GM19238 (cell line): Measurements from ENCODE around the gene PRKCZ.

Experiments
- DNase-seq: peaks from one replicate; pipeline ENCODE4 v3.0.0; 2011; ENCODE audit warnings: low spot score; ENCODE audit not compliant: insufficient read length

PRKCZ gene

DNA sequence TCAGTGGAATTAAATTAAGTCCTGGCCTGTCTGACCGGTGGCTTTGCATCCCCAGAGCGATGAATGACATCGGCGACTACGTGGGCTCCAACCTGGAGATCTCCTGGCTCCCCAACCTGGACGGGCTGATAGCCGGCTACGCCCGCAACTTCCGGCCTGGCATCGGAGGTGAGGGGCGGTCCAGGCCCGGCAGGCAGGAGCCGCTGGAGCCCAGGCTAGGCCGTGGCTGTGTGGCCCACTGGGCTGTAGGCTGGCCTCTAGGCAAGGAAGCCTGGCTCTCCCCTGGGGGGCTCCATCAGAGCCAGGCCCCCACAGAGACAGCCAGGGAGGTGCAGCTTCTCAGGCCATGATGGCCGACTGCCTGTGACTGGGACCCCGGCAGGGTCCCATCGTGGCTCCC lies 25.3 kb upstream of the PRKCZ start:
- no peak for DNase-seq

DNA sequence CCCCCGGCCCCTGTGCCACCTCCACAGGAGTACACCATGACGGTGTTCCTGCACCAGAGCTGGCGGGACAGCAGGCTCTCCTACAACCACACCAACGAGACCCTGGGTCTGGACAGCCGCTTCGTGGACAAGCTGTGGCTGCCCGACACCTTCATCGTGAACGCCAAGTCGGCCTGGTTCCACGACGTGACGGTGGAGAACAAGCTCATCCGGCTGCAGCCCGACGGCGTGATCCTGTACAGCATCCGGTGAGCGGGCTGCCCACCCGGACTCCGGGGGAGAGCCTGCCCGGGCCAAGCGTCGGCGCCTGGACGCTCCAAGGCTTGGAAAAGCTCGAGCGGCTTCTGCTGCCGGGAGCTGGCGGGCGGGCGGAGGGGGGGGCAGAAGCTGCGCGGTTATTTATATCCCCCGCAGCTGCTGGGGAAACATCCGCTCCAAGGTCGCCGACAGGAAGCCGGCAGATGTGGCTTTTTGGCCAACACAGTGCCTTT lies 24.7 kb upstream of the PRKCZ start:
- no peak for DNase-seq

DNA sequence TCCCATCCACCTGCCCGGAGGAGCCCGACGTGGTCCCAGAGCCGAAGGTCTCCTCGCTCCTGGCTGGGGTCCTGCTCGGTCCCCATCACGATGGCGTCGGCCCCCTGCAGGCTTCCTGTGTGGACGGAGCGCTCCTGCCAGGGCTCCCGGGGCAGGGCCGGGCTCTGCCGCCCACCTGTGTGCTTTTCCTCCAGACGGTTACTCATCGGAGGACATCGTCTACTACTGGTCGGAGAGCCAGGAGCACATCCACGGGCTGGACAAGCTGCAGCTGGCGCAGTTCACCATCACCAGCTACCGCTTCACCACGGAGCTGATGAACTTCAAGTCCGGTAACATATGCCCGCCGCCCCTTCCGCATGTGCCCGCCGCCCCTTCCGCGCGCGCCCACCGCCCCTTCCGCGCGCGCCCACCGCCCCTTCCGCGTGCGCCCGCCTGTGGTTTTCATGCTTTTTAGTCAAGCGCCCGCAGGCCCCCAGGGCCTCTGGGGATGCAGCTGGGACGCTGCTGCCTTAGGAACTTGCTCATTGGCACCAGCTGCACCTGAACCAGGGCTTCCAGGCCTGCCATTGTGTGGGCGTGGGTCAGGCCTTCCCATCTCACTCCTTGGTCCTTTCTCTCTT lies 22.1 kb upstream of the PRKCZ start:
- no peak for DNase-seq

DNA sequence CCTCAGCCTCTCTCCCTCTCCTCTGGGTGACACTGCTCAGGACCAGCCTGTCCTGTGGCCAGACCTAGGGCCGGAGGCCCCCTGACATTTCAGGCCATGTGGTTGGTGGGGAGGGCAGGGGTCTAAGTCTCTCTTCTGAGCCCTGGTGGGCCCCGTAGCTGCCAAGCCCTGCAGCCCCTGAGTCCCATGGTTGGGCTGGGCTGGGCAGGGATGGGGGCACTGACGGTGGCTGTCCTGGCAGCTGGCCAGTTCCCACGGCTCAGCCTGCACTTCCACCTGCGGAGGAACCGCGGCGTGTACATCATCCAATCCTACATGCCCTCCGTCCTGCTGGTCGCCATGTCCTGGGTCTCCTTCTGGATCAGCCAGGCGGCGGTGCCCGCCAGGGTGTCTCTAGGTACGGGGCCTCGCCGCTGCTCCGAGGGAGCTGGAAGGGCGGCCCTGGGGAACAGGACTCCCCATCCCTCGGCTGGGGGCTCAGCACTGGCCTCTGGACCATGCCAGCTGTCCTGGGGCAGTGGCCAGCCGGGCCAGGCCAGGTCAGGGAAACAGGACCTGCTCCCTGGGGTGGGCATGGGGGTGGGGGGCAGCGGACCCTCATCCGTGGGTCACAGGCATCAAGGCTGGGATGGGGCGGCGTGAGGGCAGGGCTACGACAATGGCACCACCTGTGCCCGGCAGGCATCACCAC lies 21.2 kb upstream of the PRKCZ start:
- no peak for DNase-seq

DNA sequence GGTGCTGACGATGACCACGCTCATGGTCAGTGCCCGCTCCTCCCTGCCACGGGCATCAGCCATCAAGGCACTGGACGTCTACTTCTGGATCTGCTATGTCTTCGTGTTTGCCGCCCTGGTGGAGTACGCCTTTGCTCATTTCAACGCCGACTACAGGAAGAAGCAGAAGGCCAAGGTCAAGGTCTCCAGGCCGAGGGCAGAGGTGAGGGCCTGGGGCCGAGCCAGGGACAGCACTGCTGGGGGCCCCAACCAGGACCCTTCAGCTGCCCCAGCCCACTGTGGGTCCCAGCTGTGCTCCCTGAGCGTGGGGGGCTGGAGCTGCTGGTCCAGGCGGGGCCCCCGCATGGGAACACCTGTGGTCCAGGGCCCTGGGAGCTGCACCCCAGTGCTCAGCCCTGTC lies 20.6 kb upstream of the PRKCZ start:
- no peak for DNase-seq

DNA sequence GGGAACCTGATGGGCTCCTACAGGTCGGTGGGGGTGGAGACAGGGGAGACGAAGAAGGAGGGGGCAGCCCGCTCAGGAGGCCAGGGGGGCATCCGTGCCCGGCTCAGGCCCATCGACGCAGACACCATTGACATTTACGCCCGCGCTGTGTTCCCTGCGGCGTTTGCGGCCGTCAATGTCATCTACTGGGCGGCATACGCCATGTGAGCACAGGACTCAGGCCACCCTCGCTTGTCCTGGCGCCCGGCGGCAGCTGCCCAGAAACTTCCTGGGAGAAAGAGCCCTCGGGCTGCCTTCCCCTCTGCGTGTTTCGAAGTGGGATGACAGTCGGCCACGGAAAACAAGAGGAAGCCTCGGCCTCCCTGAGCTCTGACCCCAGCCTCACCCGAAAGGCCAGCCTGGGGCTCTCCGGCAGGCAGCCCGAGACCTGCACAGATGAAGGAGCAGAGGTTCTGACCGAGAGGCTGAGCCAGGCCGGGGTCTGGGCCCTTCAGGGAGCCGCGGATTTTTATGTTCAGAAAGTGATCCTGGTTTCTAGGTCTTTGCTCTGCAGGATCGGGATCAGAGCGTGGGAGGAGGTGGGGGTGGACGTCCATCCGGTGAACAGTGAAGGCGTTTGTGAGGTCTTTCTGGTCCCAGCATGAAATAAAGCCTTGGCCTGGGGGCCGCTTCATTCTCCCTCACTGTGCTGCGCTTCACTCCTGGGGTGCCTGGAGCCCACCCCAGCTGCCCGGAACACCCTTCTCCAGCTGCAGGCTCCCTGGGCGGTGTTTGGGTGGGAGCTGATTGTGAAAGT lies 19.9 kb upstream of the PRKCZ start:
- no peak for DNase-seq

DNA sequence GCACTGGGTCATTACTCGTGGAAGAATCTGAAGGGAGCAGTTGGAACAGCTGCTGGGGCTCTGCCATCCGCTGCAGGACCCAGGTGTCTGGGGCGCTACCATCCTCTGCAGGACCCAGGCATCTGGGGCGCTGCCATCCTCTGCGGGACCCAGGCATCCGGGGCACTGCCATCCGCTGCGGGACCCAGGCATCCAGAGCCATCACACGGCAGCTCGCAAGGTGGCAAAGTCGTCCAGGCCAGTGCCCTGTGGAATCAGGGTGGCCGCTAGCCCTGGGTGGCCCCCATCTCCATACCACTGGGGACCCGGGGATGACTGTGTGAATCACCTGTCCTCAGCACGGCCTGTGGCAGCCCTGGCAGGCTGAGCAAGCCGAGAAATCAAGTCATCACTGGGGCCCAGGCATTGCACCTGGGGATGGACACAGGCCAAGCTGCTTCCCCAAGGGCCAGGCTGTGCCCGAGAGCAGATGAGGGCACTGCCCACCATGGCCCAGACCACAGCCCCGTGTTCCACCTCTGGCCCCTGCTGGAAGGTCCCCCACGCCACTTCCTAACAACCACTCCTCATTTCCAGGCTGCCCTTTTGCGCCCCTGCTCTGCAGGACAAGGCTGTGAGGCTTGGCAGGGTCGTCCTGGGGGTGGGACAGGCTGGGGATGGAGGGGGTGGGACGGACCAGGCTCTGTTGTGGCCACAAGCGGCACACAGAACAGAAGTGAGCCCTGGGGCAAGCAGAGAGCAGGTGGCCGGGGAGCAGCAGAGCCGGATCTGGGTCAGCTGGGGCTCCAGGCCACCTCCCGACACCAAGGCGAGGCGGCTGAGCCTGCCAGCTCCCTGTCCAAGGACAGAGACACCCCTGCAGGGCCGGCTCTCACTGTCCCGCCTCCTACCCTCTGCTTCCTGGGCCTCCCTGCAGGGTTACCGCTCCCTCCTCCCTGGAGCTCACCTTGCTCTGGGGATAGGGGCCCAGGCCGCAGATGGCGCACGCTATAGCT lies 18.4 kb upstream of the PRKCZ start:
- no peak for DNase-seq

DNA sequence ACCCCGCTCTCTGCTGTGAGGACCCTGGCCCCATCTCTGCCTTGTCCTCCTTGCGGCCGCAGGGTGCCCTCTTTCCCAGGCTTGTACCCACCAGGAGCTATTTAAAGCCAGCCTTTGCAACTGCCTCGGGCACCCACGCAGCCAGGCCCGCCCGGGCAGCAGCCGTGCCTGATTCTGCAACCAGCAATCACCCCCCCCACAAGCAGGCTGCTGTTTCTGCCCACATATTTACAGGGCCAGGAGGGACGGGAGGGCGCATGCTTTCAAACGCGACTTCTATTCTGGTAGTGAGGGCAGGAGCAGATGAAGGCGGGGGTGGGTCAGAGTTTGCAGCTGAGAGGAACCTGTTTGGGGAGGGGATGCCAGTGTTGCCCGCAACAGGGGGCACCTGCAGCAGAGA lies 17.5 kb upstream of the PRKCZ start:
- DNase-seq = no peak

DNA sequence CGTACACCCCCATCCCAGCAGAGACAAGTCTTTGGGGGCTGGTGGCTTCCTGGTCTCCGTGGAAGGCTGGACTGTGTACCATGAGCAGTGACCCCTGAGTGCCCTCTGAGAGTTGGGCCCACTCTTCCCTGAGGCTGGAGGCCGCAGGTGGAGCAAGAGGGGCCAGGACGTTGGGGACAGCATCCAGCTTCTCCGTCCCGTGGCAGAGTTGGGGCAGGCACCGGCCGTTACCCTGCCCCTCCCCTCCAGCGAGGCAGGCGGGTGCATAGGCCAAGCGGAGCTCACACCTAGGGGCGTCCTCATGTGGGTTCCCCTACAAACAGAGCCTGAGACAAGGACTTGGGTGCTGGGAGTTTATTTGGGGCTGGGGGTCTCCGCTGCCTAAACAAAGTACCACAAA lies 17.0 kb upstream of the PRKCZ start:
- DNase-seq = no peak

DNA sequence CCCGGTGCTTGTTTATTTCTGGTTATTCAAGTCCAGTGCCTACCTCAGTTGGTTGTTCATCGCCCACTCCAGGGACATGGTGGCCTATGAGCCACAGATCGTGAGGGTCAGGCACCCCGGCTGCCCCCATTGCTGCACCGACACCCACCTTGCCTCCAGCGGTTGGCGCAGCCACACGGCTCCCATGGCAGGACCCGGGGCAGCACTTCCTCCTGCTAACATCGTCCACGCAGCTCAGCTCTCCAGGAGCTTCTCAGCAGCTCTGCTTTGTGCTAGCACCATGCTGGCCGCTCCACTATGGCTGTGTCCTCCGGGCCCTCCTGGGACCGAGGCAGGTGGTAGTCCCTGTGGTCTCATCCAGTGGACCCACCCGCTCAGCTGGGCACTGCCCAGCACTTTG lies 13.9 kb upstream of the PRKCZ start:
- DNase-seq = no peak

DNA sequence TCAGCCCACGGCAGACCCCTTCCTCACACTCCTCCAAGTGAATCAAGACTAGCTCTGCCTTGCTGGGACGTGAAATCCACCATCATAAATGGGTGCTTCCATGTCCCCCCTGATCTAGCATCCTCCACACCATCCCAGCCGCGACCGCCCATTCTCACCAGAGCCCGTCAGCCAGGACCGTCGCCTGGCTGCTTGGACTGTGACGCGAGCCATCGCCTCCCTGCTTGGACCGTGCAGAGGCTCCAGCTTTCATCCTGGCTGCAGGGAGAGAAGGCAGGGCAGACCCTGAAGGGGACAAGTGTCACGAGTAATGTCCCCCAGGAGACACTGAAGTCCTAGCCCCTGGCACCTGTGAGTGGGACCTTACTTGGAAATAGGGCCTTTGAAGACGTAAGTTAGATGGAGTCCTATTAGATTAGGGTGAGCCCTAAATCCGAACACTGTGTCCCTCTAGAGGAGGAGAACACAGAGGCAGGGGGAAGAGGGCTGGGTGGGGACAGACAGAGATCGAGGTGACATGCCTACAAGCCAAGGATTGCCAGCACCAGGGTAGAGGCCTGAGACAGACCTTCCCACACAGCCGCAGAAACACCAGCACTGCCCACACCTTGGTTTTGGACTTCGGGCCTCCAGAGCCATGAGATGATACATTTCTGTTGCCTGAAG lies 12.8 kb upstream of the PRKCZ start:
- DNase-seq = no peak

DNA sequence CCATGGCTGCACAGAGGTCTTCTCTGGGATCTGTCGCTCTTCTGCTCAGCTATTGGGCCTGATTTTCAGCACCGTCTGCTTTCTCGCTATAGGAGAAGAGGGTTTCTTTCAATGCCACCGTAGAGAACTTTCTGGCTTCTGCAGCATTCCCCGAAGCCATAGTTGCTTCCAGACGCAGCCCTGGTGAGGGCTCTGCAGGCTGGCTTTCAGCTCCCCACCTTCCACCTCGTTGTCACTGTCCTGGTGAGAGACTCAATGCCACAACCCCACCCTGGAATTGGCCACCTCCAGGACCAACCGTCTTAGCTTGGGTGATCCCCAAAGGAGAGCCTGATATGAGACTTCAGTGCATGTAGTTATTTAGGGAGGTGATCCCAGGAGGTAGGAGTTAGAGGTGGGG lies 12.0 kb upstream of the PRKCZ start:
- no peak for DNase-seq

DNA sequence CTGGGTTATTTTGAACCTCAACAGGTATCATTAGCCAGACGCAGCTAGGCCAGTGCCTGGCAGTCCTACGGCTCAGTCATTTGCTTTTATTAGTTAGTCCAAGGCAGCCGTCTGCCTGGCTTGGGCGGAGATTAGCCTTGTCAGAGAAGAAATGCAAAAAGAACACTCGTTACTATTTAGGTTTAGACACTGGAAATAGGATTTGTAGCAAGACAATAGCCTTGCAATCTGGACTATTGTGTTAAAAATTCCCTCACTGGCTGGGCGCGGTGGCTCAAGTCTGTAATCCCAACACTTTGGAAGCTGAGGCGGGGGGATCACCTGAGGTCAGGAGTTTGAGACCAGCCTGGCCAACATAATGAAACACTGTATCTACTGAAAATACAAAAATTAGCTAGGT lies 11.0 kb upstream of the PRKCZ start:
- no peak for DNase-seq

DNA sequence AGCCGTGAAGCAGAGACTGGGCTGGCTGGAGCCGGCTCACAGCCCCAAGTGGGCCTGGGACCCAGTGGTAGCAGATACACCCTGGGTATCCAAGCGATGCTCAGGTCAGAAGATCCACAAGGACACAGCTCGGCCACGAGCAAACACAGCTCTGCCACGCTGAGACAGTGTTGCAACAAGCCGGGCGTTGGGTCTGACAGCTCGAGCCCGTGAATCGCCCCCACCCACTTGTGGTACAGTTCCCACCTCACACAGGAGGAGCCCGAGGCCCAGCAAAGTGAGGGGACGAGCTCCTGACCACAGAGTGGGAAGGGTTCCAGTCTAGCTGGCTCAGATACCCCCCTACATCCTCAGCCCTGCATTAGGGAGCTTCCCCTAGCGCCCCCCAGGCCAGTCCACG lies 8.9 kb upstream of the PRKCZ start:
- DNase-seq = no peak

DNA sequence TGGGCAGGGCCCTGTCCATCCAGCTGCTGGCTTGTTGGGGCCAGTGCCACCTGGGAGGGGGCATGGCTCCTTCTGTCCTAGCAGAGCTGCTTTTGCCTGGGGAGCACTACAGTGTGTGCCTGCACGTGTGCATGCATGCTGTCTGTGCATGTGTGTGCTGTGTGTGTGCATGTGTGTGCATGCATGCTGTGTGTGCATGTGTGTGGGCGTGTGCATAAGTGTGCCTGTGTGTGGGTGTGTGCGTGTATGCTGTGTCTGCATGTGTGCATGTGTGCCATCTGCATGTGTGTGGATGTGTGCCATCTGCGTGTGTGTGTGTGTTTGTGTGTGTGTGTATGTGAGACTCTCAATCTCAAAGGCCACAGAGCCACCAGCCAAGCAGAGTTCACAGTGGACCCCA lies 8.3 kb upstream of the PRKCZ start:
- no peak for DNase-seq

DNA sequence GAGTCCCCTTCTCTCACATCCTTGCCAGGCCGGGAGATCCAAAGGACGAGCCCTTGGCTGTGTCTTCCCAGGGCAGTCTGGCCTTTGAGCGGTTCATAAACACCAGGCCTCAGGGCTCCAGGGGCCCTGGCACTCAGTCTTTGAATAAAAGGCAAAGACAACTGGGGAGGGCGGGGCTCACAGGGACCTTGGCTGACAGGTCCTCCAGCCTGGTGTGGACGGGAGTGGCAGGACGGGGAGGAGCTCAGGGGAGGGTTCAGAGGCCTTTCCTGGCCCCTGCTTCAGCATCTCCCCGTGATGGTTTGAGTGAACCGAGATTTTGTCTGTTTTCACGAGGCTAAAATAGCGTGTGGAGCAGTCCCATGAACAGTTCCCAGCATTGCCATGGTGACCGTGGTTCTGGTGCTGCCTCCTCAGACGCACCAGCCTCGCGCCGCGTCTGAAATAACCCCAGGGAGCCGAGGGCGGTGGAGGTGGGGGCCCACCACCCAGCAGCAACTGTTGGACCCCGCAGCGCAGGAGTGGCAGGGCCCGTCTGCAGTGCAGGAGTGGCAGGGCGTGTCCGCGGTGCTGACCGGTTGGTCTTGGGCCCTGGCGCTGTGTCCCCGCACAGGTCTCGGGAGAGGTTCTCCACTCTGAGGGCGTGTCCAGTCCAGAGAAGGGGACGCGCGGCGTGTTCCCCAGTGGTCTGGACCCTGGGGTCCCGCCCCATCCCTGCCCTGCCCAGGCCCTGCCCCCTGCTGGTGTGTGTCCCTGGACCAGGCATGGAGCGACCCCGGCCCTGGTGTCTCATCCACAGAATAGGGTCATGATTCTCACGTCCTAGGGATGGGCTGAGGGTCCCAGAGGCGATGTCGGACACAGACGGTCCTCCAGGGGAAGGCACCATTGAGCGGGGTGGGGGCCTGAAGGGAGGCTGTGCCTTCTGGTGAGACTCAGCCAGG lies 7.1 kb upstream of the PRKCZ start:
- DNase-seq = no peak

DNA sequence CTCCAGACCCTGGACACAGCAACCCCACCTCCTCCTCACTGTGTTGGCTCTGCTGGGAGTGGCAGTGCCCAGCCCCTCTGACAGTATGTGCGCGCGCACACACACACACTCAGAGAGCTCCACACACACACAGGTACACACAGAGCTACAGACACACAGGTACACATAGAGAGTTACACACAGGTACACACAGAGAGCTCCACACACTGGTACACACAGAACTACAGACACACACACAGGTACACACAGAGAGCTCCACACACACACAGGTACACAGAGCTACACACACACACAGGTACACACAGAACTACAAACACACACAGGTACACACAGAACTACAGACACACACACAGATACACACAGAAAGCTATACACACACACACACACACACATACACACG lies 6.3 kb upstream of the PRKCZ start:
- DNase-seq = no peak

DNA sequence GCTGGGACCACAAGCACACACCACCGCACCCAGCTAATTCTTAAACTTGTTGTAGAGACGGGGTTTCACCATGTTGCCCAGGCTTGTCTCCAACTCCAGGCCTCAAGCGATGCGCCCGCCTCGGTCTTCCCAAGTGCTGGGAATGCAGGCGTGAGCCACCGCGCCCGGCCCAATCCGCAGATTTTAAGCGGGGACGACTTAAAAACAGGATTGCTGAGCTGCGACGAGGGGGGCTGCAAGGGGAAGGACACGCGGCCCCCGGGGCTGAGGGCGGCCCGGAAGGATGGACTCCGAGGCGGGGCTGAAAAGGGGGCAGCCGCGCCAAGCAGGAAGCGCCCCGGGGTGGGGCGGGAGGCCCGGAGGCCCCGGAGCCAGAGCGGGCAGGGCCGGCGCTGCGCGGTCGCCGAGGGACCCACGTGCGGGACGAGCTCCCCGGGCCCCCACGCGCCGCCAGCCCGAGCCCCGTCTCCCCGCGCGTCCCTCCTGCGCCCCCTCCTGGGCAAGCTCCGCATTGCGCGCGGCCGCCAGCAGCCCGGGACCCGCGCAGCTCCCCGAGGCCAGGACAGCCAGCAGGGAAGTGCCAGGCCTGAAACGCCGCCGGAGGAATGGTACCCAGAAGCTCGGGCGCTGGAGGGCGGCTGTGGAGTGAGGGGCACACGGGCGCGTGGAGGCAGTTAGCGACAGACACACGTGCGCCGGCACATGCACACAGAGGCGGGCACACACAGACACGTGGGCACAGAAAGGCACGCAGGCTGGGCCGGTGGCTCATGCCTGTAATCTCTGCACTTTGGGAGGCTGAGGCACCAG lies 5.5 kb upstream of the PRKCZ start:
- DNase-seq = peak; percentile 56
